Brain microvascular endothelial cell (primary cell): ENCODE results near the gene PPP2R5E.

Experiments used
- DNase-seq: peaks from one replicate; pipeline ENCODE4 v3.0.0-alpha.2; 2020
- H3K27ac ChIP-seq: fragments of 250-450 bp; sonication (Bioruptor Pico); 2 replicates; pipeline ENCODE4 v1.5.1; 2020; ENCODE audit warnings: mild to moderate bottlenecking, moderate library complexity
- H3K27me3 ChIP-seq: fragments of 250-450 bp; sonication (Bioruptor Pico); replicated peaks from 2 replicates; pipeline ENCODE4 v1.5.1; 2020; ENCODE audit warnings: mild to moderate bottlenecking
- H3K36me3 ChIP-seq: fragments of 250-450 bp; sonication (Bioruptor Pico); replicated peaks from 2 replicates; pipeline ENCODE4 v1.5.1; 2020; ENCODE audit warnings: mild to moderate bottlenecking
- H3K4me3 ChIP-seq: 2 replicates; pipeline ENCODE4 v1.5.1; 2011; ENCODE audit warnings: low read depth, mild to moderate bottlenecking, control low read depth, low read length, moderate library complexity
- CTCF ChIP-seq: IDR thresholded peaks from 2 replicates; pipeline ENCODE4 v1.5.1; 2011; ENCODE audit warnings: low read depth, mild to moderate bottlenecking, moderate library complexity, low read length, control low read depth, inconsistent platforms; ENCODE audit errors: missing control alignments
- in situ Hi-C: cut with HindIII; loops from 2 replicates; pipeline ENCODE4 v1.10.0; 2017; ENCODE audit warnings: low sequenced_read_pairs, low pct_ligation_motif_present

PPP2R5E gene

GRCh38 chr14:63432888-63433552, 110.2 kb downstream of the PPP2R5E start:
- no peak overlapping the region for H3K27ac ChIP-seq
- no peaks in the 10 kb centered on the region for H3K36me3 ChIP-seq
- H3K4me3 ChIP-seq = no peak overlapping the region
- no peak for DNase-seq
- no peaks in the 10 kb centered on the region for H3K27me3 ChIP-seq
- TF ChIP-seq CTCF = no peak
- in situ Hi-C loops = no loop called here

GRCh38 chr14:63432228-63432627, 110.9 kb downstream of the PPP2R5E start:
- Histone ChIP-seq H3K27ac (no peak overlapping the region), H3K27me3 (no peaks in the 10 kb centered on the region), H3K36me3 (no peaks in the 10 kb centered on the region), H3K4me3 (no peak overlapping the region)
- DNase-seq = no peak
- no peak for TF ChIP-seq CTCF
- in situ Hi-C loops = no loop called here

- no peak for TF ChIP-seq CTCF
- DNase-seq = no peak
- H3K27me3 ChIP-seq = no peaks in the 10 kb centered on the region
- H3K36me3 ChIP-seq = no peaks in the 10 kb centered on the region
- H3K4me3 ChIP-seq = no peak overlapping the region
- H3K27ac ChIP-seq = no peak overlapping the region
- in situ Hi-C loops = no loop called here
These were observed 111.7 kb downstream of the PPP2R5E start for GRCh38 chr14:63431466-63431865.

GRCh38 chr14:63428486-63428885, 114.7 kb downstream of the PPP2R5E start:
- no peak for DNase-seq
- no peak for TF ChIP-seq CTCF
- in situ Hi-C loops = no loop called here
- H3K4me3 ChIP-seq = no peak overlapping the region
- H3K27me3 ChIP-seq = no peaks in the 10 kb centered on the region
- H3K27ac ChIP-seq = no peak overlapping the region
- no peaks in the 10 kb centered on the region for H3K36me3 ChIP-seq

GRCh38 chr14:63426838-63427352, 116.3 kb downstream of the PPP2R5E start:
- no peaks in the 10 kb centered on the region for H3K27me3 ChIP-seq
- no peak for TF ChIP-seq CTCF
- no peak overlapping the region for H3K4me3 ChIP-seq
- no peak overlapping the region for H3K27ac ChIP-seq
- no peaks in the 10 kb centered on the region for H3K36me3 ChIP-seq
- in situ Hi-C loops = no loop called here
- DNase-seq = no peak

- in situ Hi-C loops = no loop called here
- Histone ChIP-seq H3K36me3 (no peaks in the 10 kb centered on the region), H3K27ac (no peak overlapping the region), H3K27me3 (no peaks in the 10 kb centered on the region), H3K4me3 (no peak overlapping the region)
- no peak for TF ChIP-seq CTCF
- DNase-seq = no peak
These were observed 119.3 kb downstream of the PPP2R5E start for GRCh38 chr14:63423889-63424288.
